HG03558 (cell line): ENCODE results near the gene RNF213.
"Not testable (repeated sequence)": the region's sequence is repeated elsewhere in the genome, so short reads cannot be mapped to it uniquely, and the experiment has no call there.

Experiments
- ATAC-seq: cut with Tn5 transposase; IDR thresholded peaks from one replicate; pipeline ENCODE4 v1.9.1; 2021; ENCODE audit warnings: moderate number of reproducible peaks; ENCODE audit not compliant: unreplicated experiment; ENCODE audit errors: extremely low read depth

Gene RNF213

GRCh38 chr17:80223838-80224497 is 36.7 kb upstream of the RNF213 start:
- ATAC-seq, result no peak

GRCh38 chr17:80224683-80225082 is 36.0 kb upstream of the RNF213 start:
- ATAC-seq, result no peak

- ATAC-seq, result no peak
Observed at GRCh38 chr17:80225230-80225629, 35.4 kb upstream of the RNF213 start.

GRCh38 chr17:80227156-80227555 is 33.5 kb upstream of the RNF213 start:
- no peak for ATAC-seq

- no peak for ATAC-seq
Observed at GRCh38 chr17:80227666-80228065, 33.0 kb upstream of the RNF213 start.

- no peak for ATAC-seq
Observed at GRCh38 chr17:80228477-80228876, 32.2 kb upstream of the RNF213 start.

- ATAC-seq, result no peak
Observed at GRCh38 chr17:80229011-80229410, 31.6 kb upstream of the RNF213 start.

GRCh38 chr17:80232438-80232837 is 28.2 kb upstream of the RNF213 start:
- no peak for ATAC-seq

GRCh38 chr17:80233202-80233601 is 27.4 kb upstream of the RNF213 start:
- no peak for ATAC-seq

- ATAC-seq, result no peak
Observed at GRCh38 chr17:80236911-80237310, 23.7 kb upstream of the RNF213 start.

- no peak for ATAC-seq
Observed at GRCh38 chr17:80237386-80237785, 23.3 kb upstream of the RNF213 start.

GRCh38 chr17:80242505-80242904 is 18.1 kb upstream of the RNF213 start:
- ATAC-seq, result no peak

- no peak for ATAC-seq
Observed at GRCh38 chr17:80243526-80244433, 16.9 kb upstream of the RNF213 start.

- ATAC-seq, result not testable (repeated sequence)
Observed at GRCh38 chr17:80244448-80244847, 16.2 kb upstream of the RNF213 start.

GRCh38 chr17:80244871-80245509 is 15.7 kb upstream of the RNF213 start:
- no peak for ATAC-seq

GRCh38 chr17:80245566-80246265 is 14.9 kb upstream of the RNF213 start:
- ATAC-seq, result no peak

- ATAC-seq, result no peak
Observed at GRCh38 chr17:80246266-80246681, 14.4 kb upstream of the RNF213 start.

GRCh38 chr17:80246726-80247125 is 13.9 kb upstream of the RNF213 start:
- no peak for ATAC-seq

- ATAC-seq, result no peak
Observed at GRCh38 chr17:80247561-80247960, 13.1 kb upstream of the RNF213 start.
